ENCODE data around the gene ATP6V0C.
"Not testable (repeated sequence)": the region's sequence is repeated elsewhere in the genome, so short reads cannot be mapped to it uniquely, and the experiment has no call there.

The ATP6V0C gene

DNA sequence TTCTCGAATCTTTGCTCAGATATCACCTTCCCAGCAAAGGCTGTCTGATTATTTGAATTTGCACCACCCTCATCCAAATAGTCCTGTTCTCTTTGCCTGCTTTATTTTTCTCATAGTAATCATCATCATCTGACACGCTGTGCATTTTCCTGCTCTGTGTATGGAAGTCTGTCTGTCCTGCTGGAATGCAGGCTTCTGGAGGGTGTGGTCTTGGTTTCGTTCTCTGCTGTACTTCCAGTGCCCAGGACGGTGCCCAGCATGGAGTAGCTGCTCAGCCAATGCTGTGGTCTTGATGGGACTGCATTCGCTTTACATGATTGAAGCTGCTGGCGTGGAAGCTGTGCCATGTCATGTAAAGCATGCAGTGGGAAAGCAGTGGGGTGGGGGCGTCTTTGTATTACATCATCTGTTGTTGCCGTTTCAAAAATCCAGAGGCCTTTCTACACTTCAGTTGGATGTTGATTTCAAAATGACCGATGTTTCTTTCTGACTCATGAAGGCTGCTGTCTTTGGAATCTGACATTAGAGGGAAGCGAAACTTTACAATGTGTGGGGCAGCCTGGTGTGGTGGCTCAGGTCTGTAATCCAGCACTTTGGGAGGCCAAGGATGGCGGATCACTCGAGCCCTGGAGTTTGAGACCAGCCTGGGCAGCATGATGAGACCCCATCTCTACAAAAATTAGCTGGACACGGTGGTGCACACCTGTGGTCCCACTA, 41.1 kb downstream of the ATP6V0C start:
- not testable (repeated sequence) for DNase-seq (ENCODE audit: low read depth)

GRCh38 chr16:2557150-2557549, 43.4 kb downstream of the ATP6V0C start:
- DNase-seq (ENCODE audit: low read depth) = not testable (repeated sequence)

DNA sequence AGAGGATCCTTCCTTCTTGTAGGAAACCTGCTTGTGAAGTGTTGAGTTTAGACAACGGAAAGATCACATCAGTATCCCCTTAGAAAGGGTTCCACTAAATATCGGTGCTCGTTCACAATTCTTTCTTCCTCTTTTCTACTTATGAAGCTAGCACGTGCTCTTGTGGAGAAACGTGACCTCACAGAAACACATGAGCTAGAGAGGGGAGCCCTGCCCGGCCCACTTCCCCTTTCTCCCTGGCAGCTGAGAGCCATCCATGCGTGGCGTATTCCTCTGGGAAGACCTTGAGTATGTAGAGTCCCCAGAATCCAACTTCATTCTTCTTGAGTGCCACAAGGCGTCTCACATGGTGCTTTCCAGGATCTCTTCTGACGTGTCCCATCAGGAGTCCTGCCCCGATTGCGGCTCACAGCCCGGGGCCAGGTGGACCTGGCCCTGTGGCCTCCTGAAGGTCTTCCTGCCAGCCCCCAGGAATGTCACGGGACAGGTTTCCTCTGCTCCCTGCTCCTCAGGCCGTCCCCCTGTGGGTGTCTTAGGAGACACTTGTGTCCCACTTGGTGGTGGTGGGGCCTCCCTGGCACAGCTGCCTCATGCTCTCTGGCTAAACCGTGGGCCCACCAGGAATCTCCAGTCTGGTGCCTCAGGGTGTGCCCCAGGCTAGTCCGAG, 46.5 kb downstream of the ATP6V0C start:
- not testable (repeated sequence) for DNase-seq (ENCODE audit: low read depth)

GRCh38 chr16:2560798-2561133, 47.0 kb downstream of the ATP6V0C start:
- not testable (repeated sequence) for DNase-seq (ENCODE audit: low read depth)

DNA sequence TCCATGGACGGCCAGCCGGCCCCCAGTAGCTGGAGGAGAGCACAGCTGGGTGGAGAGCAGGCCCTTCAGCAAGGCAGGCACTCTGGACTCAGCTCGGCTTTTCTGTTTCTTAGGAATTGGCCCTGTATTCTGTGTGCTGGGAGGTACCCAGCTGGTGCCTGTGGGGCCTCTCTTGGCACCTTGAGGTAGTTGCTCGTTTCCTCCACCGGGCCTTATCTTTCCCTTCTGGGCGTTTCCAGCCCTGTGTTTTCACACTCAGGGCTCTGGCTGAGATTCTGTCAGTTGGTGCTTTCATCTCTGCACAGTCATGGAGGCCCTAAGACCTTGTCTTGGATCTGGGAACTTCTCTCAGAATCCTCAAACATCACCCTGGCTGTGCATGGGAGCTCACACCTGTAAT, 53.8 kb downstream of the ATP6V0C start:
- not testable (repeated sequence) for DNase-seq (ENCODE audit: low read depth)

- not testable (repeated sequence) for DNase-seq (ENCODE audit: low read depth)
These were observed 54.8 kb downstream of the ATP6V0C start for GRCh38 chr16:2568573-2568972.
